ENCODE measurements around the gene PRKCI. TPM values are rescaled to one million over a fixed set of nuclear protein-coding genes. Genes with fewer than 3 reads are reported as not detected.

The PRKCI gene
- total and polyA plus RNA-seq, 9 of the 15 experiments (the other 6 are each of a cell fraction or from before 2014, with no cell fraction given) = 10.5 to 43.2 (median 31.4) TPM

GRCh38 chr3:170222647-170223541 lies 670 bp downstream of the PRKCI start (continued):
- TF ChIP-seq ZNF609 (CRISPR knock-in tag; IDR thresholded peaks at IDR 0.05; ENCODE audit: borderline replicate concordance) (no peak), U2AF2 (optimal IDR thresholded peaks at IDR 0.05; ENCODE audit: low read depth, low read length) (no peak), KAT8 (IDR thresholded peaks at IDR 0.05; ENCODE audit: low read depth) (no peak), CXXC5 (CRISPR knock-in tag; IDR thresholded peaks at IDR 0.05) (no peak), PHF21A (IDR thresholded peaks at IDR 0.05; ENCODE audit: borderline replicate concordance, low read depth) (no peak), SP1 (CRISPR knock-in tag; IDR thresholded peaks at IDR 0.05) (no peak), KDM2B (CRISPR knock-in tag; IDR thresholded peaks at IDR 0.05) (no peak), PHTF2 (CRISPR knock-in tag; IDR thresholded peaks at IDR 0.05) (no peak), ZNF507 (tag; conservative IDR thresholded peaks at IDR 0.05) (no peak), HMGXB4 (CRISPR knock-in tag; IDR thresholded peaks at IDR 0.05) (no peak), E2F3 (CRISPR knock-in tag; IDR thresholded peaks at IDR 0.05) (no peak), RFX7 (CRISPR knock-in tag; IDR thresholded peaks at IDR 0.05) (no peak), POLR2G (IDR thresholded peaks at IDR 0.05; ENCODE audit: low read depth, low read length) (peak; percentile 67), ZNF140 (CRISPR knock-in tag; IDR thresholded peaks at IDR 0.05) (no peak), RBM17 (IDR thresholded peaks at IDR 0.05; ENCODE audit: borderline replicate concordance, low read depth, low read length) (no peak), ATF1 (CRISPR knock-in tag; IDR thresholded peaks at IDR 0.05) (no peak), ATF1 (tag; IDR thresholded peaks at IDR 0.05) (no peak), BRD4 (IDR thresholded peaks at IDR 0.05) (no peak)
- TF ChIP-seq, protein P1, sequence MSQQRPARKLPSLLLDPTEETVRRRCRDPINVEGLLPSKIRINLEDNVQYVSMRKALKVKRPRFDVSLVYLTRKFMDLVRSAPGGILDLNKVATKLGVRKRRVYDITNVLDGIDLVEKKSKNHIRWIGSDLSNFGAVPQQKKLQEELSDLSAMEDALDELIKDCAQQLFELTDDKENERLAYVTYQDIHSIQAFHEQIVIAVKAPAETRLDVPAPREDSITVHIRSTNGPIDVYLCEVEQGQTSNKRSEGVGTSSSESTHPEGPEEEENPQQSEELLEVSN (IDR thresholded peaks at IDR 0.05; ENCODE audit: borderline replicate concordance in 1 of 2, extremely low read depth in 1 of 2, insufficient read depth in 1 of 2, insufficient read length in 1 of 2, low read depth in 1 of 2, low read length in 1 of 2, poor library complexity in 1 of 2, severe bottlenecking in 1 of 2) = peak in 1 of 2 experiments; percentile 7
- TF ChIP-seq, protein P2, sequence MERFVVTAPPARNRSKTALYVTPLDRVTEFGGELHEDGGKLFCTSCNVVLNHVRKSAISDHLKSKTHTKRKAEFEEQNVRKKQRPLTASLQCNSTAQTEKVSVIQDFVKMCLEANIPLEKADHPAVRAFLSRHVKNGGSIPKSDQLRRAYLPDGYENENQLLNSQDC (CRISPR knock-in tag; IDR thresholded peaks at IDR 0.05) = no peak

All from K562 (cell line).